ENCODE measurements around the gene KIRREL3.
A peak's percentile ranks its signal among the peaks of the same experiment; 100 is the strongest.

KIRREL3 gene

DNA sequence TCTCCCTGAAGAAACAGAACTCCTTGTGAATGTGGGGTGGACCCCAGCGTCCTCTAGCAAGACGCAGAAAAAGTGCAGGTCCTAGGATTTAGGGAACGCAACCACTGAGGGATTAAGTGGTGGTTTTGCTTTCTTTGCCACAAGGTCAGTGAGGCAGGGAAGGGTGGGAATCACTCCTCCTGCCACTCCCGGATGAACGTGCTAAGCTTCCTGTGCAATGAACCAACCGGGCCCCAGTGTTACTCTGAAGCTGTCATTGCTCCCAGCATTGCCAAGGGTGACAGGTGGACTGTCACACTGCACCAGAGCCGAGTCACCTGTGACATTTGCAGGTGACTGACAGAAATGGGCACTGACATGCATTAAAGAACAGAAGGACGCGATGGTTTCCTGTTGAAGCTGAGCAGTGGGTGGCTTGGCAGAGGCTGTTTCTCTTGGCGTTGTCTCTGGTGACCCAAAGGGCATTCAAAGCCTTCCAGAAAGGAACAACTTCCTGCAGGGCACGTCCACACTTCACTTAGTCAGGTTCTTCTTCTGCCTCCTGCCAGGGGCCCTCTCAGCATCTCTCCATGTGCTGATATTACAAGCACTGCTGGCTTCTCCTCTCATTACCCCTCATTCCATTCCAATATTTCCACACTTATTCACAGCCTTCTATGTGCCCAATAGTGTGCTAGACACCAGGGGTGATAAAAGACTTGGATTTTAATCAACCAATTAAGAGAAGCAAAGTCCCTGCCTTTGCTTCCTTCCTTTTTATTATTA is 9.7 kb downstream of the KIRREL3 start:
- H3K27me3 ChIP-seq (ENCODE audit: control insufficient read depth in 5 of 5, insufficient read depth in 4 of 5, low read length in 5 of 5): peaks cover under 1 to 8% (median 7%) of the 10 kb centered on the region in 5 donors
- no peak overlapping the region for H3K4me3 ChIP-seq (ENCODE audit: low read depth in 1 of 5, low read length in 5 of 5)
- H3K36me3 ChIP-seq (ENCODE audit: control insufficient read depth in 5 of 5, insufficient read depth in 5 of 5, low read length in 5 of 5): no peaks in the 10 kb centered on the region

DNA sequence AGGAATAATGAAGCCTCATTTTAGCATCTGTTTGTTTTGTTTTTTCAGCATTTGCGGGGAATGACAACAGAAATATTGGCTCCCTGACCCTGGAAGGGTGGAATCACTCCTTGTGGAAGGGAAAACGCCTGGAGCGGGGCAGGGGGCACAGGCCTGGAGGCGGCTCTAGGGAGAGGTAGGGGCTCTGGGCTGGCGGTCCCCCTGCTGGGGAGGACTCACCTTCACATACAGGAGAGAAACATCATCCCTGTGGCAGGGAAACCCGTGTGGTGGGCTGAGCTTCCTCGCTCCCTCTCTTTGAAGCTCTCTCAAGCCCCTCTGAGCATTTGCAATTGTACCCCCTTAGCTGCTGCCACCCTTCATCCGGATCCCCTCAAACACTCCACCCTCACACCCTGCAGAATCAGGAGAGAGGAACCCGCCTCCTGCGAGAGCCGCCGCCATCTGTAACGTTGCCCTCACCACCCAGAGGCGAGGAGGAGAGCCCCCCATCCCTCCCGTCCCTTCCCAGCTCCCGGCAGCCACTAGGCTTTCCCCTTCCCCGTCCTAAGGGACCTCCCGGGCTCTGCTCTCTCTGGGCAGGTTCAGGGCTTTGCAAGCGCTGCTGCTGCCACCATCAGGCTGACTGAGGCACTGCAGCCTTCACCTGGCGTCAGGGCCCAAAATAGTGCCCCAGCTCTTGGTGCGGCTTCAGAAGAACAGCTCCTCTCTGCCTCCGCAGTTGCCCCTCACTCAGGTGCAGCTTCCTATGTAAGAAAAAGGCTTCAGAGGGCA is 10.4 kb downstream of the KIRREL3 start:
- peaks cover 0 to 11% (median 2%) of the 10 kb centered on the region in 5 donors for H3K4me1 ChIP-seq (ENCODE audit: control insufficient read depth in 5 of 5, insufficient read depth in 5 of 5, low read length in 5 of 5)
- H3K9me3 ChIP-seq (ENCODE audit: control insufficient read depth in 5 of 5, low read length in 5 of 5): no peaks in the 10 kb centered on the region
- H3K36me3 ChIP-seq (ENCODE audit: control insufficient read depth in 5 of 5, insufficient read depth in 5 of 5, low read length in 5 of 5): no peaks in the 10 kb centered on the region
- peak overlapping the region in 1 of 5 donors; percentile 7 for H3K9ac ChIP-seq (ENCODE audit: low read length in 5 of 5)
- no peak overlapping the region for H3K27ac ChIP-seq (ENCODE audit: low read depth, low read length)
- H3K4me3 ChIP-seq (ENCODE audit: low read depth in 1 of 5, low read length in 5 of 5): no peak overlapping the region
- H3K27me3 ChIP-seq (ENCODE audit: control insufficient read depth in 5 of 5, insufficient read depth in 4 of 5, low read length in 5 of 5): peaks cover 0 to 8% (median 6%) of the 10 kb centered on the region in 5 donors

More for the DNA sequence above, 9.7 kb downstream of the KIRREL3 start:
- H3K9me3 ChIP-seq (ENCODE audit: control insufficient read depth in 5 of 5, low read length in 5 of 5): no peaks in the 10 kb centered on the region
- peaks cover 0 to 11% (median 2%) of the 10 kb centered on the region in 5 donors for H3K4me1 ChIP-seq (ENCODE audit: control insufficient read depth in 5 of 5, insufficient read depth in 5 of 5, low read length in 5 of 5)
- no peak overlapping the region for H3K27ac ChIP-seq (ENCODE audit: low read depth, low read length)
- no peak overlapping the region for H3K9ac ChIP-seq (ENCODE audit: low read length in 5 of 5)

DNA sequence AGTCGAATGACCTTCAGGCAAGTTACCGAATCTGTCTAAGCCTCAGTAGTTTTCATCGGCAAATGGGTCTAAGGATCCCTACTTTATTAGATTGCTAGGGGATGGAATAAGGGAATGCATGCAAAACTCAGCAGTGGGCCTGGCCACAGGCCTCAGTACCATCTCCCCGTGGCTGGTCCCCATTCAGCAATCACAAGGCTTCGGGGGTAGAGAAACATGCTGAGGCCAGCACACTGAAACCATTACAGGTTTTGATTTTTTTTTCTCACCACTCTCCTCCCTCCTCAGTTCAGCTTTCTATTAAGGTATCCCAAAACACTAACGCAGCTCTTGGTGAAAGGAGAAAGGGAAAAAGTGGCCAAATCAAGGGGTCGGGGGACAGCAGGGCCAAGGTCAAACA is 11.9 kb downstream of the KIRREL3 start:
- Histone ChIP-seq H3K4me3 (ENCODE audit: low read depth in 1 of 5, low read length in 5 of 5) (no peak overlapping the region), H3K9ac (ENCODE audit: low read length in 5 of 5) (no peak overlapping the region), H3K36me3 (ENCODE audit: control insufficient read depth in 5 of 5, insufficient read depth in 5 of 5, low read length in 5 of 5) (no peaks in the 10 kb centered on the region), H3K9me3 (ENCODE audit: control insufficient read depth in 5 of 5, low read length in 5 of 5) (no peaks in the 10 kb centered on the region), H3K27me3 (ENCODE audit: control insufficient read depth in 5 of 5, insufficient read depth in 4 of 5, low read length in 5 of 5) (peaks cover 0 to 10% (median 6%) of the 10 kb centered on the region in 5 donors), H3K27ac (ENCODE audit: low read depth, low read length) (no peak overlapping the region), H3K4me1 (ENCODE audit: control insufficient read depth in 5 of 5, insufficient read depth in 5 of 5, low read length in 5 of 5) (peaks cover 0 to 11% (median 2%) of the 10 kb centered on the region in 5 donors)

DNA sequence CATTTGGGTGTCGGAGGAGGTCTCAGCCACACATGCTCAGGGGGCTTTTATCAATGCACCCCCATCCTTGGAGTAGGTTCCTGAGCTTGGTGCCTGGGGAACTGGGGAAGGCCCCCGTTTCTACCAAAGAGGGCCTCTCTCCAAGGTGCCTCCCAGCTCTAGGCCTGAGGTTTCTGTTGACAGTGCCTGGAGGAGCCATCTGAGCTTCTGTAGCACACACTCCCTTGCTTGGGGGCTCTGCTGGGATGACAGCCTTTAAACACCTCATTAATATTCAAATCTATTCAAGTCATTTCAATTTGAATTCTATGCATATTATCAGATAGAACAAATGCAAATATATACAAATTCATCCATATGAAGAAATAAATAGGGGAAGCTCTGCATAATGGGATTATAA is 18.9 kb downstream of the KIRREL3 start:
- Histone ChIP-seq H3K9me3 (ENCODE audit: control insufficient read depth in 5 of 5, low read length in 5 of 5) (no peaks in the 10 kb centered on the region), H3K36me3 (ENCODE audit: control insufficient read depth in 5 of 5, insufficient read depth in 5 of 5, low read length in 5 of 5) (no peaks in the 10 kb centered on the region), H3K27me3 (ENCODE audit: control insufficient read depth in 5 of 5, insufficient read depth in 4 of 5, low read length in 5 of 5) (peaks cover 0 to 8% (median 6%) of the 10 kb centered on the region in 5 donors), H3K4me3 (ENCODE audit: low read depth in 1 of 5, low read length in 5 of 5) (no peak overlapping the region), H3K9ac (ENCODE audit: low read length in 5 of 5) (no peak overlapping the region), H3K4me1 (ENCODE audit: control insufficient read depth in 5 of 5, insufficient read depth in 5 of 5, low read length in 5 of 5) (no peaks in the 10 kb centered on the region), H3K27ac (ENCODE audit: low read depth, low read length) (no peak overlapping the region)

DNA sequence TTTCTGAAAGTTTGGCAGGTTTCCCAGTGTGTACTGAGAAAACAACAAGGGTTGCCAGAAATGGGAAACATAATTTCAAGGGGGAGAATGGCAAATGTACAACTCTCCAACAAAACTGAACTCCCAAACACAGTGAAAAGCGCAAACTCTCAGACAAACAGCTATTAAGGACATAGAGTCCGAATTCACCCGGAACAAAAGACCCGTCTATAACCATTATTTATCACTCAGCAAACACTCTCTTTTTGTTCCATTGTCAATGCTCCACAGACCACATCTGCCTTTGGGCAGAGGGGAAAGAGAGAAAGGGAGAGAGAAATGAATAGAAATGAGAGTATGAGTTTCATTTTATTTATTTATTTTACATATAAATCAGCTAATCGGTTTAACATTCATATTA is 21.7 kb downstream of the KIRREL3 start:
- Histone ChIP-seq H3K4me1 (ENCODE audit: control insufficient read depth in 5 of 5, insufficient read depth in 5 of 5, low read length in 5 of 5) (no peaks in the 10 kb centered on the region), H3K27me3 (ENCODE audit: control insufficient read depth in 5 of 5, insufficient read depth in 4 of 5, low read length in 5 of 5) (peaks cover 0 to 8% (median 3%) of the 10 kb centered on the region in 5 donors), H3K9me3 (ENCODE audit: control insufficient read depth in 5 of 5, low read length in 5 of 5) (no peaks in the 10 kb centered on the region), H3K4me3 (ENCODE audit: low read depth in 1 of 5, low read length in 5 of 5) (no peak overlapping the region), H3K27ac (ENCODE audit: low read depth, low read length) (no peak overlapping the region), H3K9ac (ENCODE audit: low read length in 5 of 5) (no peak overlapping the region), H3K36me3 (ENCODE audit: control insufficient read depth in 5 of 5, insufficient read depth in 5 of 5, low read length in 5 of 5) (no peaks in the 10 kb centered on the region)

DNA sequence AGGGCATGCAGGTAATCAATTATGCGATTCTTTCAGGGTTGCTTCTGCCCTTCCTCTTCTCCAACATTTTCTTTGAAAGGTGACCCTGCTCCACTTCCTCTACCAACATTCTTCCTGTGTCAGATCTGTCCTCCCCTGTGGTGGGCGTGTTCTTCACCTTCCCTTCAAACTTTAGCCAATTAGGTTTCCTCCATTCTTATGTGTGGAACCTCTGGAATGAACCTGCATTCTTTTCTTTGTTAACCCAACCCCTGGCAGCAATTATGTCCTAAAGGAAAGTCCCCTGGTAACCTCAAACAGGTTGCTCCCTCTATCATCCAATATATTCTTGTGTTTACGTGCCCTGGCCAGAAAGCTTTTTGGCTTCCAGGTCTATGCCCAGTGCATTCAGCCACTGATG is 22.4 kb downstream of the KIRREL3 start:
- H3K9ac ChIP-seq (ENCODE audit: low read length in 5 of 5): no peak overlapping the region
- no peaks in the 10 kb centered on the region for H3K36me3 ChIP-seq (ENCODE audit: control insufficient read depth in 5 of 5, insufficient read depth in 5 of 5, low read length in 5 of 5)
- no peaks in the 10 kb centered on the region for H3K9me3 ChIP-seq (ENCODE audit: control insufficient read depth in 5 of 5, low read length in 5 of 5)
- H3K4me3 ChIP-seq (ENCODE audit: low read depth in 1 of 5, low read length in 5 of 5): no peak overlapping the region
- H3K4me1 ChIP-seq (ENCODE audit: control insufficient read depth in 5 of 5, insufficient read depth in 5 of 5, low read length in 5 of 5): no peaks in the 10 kb centered on the region
- H3K27me3 ChIP-seq (ENCODE audit: control insufficient read depth in 5 of 5, insufficient read depth in 4 of 5, low read length in 5 of 5): peaks cover 0 to 8% (median 3%) of the 10 kb centered on the region in 5 donors
- no peak overlapping the region for H3K27ac ChIP-seq (ENCODE audit: low read depth, low read length)

DNA sequence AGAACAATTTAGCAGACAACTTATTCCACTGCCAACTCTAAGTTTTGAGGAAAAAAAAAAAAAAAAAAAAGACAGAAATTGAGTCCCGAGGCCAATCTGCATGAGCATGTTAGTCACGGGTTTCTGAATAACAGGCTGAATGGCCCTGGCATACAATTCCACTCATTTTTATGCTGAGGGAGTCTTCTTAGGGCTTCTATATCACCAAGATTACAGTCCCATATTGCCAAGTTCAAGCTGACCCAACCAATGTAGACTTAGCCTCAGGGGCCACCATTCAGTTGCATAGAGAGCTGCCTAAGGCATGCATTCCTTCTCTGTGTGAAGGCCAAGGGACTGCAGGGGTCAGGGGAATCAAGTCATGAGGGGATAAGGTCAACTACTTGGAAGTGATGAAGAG is 27.5 kb downstream of the KIRREL3 start:
- no peaks in the 10 kb centered on the region for H3K36me3 ChIP-seq (ENCODE audit: control insufficient read depth in 5 of 5, insufficient read depth in 5 of 5, low read length in 5 of 5)
- no peak overlapping the region for H3K9ac ChIP-seq (ENCODE audit: low read length in 5 of 5)
- peaks cover 4 to 6% (median 6%) of the 10 kb centered on the region in 5 donors for H3K9me3 ChIP-seq (ENCODE audit: control insufficient read depth in 5 of 5, low read length in 5 of 5)
- H3K27ac ChIP-seq (ENCODE audit: low read depth, low read length): no peak overlapping the region
- no peak overlapping the region for H3K4me3 ChIP-seq (ENCODE audit: low read depth in 1 of 5, low read length in 5 of 5)
- peaks cover 4 to 15% (median 8%) of the 10 kb centered on the region in 5 donors for H3K27me3 ChIP-seq (ENCODE audit: control insufficient read depth in 5 of 5, insufficient read depth in 4 of 5, low read length in 5 of 5)
- H3K4me1 ChIP-seq (ENCODE audit: control insufficient read depth in 5 of 5, insufficient read depth in 5 of 5, low read length in 5 of 5): no peaks in the 10 kb centered on the region

DNA sequence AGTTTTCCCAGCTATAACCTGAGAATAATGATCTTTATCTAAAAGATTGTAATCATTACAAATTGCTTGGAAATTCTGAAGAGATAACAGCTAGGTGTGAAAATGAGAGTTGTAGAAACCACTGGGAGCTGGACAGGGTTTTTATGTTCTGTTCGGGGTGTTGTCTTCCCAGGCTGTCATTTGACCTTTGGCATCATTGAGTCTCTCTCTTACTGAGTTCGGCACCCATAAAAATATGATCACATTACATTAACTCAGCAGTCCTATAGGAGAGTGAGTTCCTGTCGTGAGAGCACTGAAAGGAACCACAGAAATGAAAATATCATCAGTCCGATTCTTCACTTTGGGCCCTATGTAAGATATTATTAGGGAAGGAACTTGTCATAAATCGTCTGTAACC is 29.3 kb downstream of the KIRREL3 start:
- H3K9ac ChIP-seq (ENCODE audit: low read length in 5 of 5): no peak overlapping the region
- H3K4me3 ChIP-seq (ENCODE audit: low read depth in 1 of 5, low read length in 5 of 5): no peak overlapping the region
- H3K36me3 ChIP-seq (ENCODE audit: control insufficient read depth in 5 of 5, insufficient read depth in 5 of 5, low read length in 5 of 5): no peaks in the 10 kb centered on the region
- H3K4me1 ChIP-seq (ENCODE audit: control insufficient read depth in 5 of 5, insufficient read depth in 5 of 5, low read length in 5 of 5): no peaks in the 10 kb centered on the region
- peaks cover 4 to 11% (median 8%) of the 10 kb centered on the region in 5 donors for H3K27me3 ChIP-seq (ENCODE audit: control insufficient read depth in 5 of 5, insufficient read depth in 4 of 5, low read length in 5 of 5)
- peaks cover 4 to 6% (median 6%) of the 10 kb centered on the region in 5 donors for H3K9me3 ChIP-seq (ENCODE audit: control insufficient read depth in 5 of 5, low read length in 5 of 5)
- H3K27ac ChIP-seq (ENCODE audit: low read depth, low read length): no peak overlapping the region

DNA sequence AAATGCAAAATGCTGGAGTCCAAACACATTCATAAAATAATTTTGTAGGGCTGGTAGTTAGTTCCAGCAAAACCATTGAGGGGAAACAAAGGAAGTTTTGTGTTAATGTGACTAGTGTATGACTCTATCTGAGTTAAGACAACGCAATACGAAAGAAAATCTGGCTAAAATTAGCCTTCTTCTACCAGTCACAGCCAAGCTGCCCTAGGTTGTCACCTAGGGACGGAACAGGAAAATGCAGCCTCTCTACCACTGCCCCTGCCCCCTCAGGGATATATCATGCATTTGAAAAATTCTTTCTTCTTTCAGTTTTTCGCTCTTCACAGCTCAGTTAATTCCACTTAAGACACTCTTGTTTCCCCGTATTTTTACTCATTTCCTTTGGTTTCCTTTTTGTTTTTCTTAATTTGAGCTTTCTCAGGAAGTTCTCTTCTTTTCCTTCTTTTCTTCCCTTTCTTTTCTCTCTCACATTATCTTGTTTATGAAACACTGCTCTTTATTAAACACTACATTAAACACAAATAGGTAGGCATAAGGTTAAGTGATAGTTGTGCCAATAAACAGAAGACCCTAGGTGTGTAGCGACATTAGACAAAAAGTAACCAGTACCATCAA is 30.6 kb downstream of the KIRREL3 start:
- no peaks in the 10 kb centered on the region for H3K4me1 ChIP-seq (ENCODE audit: control insufficient read depth in 5 of 5, insufficient read depth in 5 of 5, low read length in 5 of 5)
- no peak overlapping the region for H3K4me3 ChIP-seq (ENCODE audit: low read depth in 1 of 5, low read length in 5 of 5)
- no peak overlapping the region for H3K27ac ChIP-seq (ENCODE audit: low read depth, low read length)
- no peak overlapping the region for H3K9ac ChIP-seq (ENCODE audit: low read length in 5 of 5)
- peaks cover 4 to 11% (median 8%) of the 10 kb centered on the region in 5 donors for H3K27me3 ChIP-seq (ENCODE audit: control insufficient read depth in 5 of 5, insufficient read depth in 4 of 5, low read length in 5 of 5)
- peaks cover 4 to 6% (median 6%) of the 10 kb centered on the region in 5 donors for H3K9me3 ChIP-seq (ENCODE audit: control insufficient read depth in 5 of 5, low read length in 5 of 5)
- H3K36me3 ChIP-seq (ENCODE audit: control insufficient read depth in 5 of 5, insufficient read depth in 5 of 5, low read length in 5 of 5): no peaks in the 10 kb centered on the region

DNA sequence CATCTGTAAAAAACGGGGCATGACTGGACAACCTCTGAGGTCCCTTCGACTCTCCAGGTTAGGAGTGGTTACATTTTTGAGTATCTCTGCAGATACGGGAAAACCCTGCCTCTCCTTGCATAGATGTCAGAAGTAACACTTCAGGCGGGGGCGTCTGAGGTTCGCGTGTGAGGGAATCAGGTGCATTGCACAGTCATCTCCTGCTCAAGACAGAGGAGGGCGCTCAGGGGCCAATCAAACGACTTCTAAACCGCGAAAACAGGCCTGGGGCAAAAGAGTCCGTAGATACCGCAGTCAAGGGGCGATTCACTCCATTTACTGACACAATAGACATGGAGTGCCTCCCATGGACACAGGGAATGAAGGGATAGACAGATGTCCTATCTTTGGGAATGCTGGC is 31.7 kb downstream of the KIRREL3 start:
- no peak overlapping the region for H3K4me3 ChIP-seq (ENCODE audit: low read depth in 1 of 5, low read length in 5 of 5)
- H3K36me3 ChIP-seq (ENCODE audit: control insufficient read depth in 5 of 5, insufficient read depth in 5 of 5, low read length in 5 of 5): no peaks in the 10 kb centered on the region
- H3K9me3 ChIP-seq (ENCODE audit: control insufficient read depth in 5 of 5, low read length in 5 of 5): peaks cover 4 to 6% (median 6%) of the 10 kb centered on the region in 5 donors
- no peak overlapping the region for H3K9ac ChIP-seq (ENCODE audit: low read length in 5 of 5)
- H3K27me3 ChIP-seq (ENCODE audit: control insufficient read depth in 5 of 5, insufficient read depth in 4 of 5, low read length in 5 of 5): peaks cover 4 to 11% (median 8%) of the 10 kb centered on the region in 5 donors
- no peaks in the 10 kb centered on the region for H3K4me1 ChIP-seq (ENCODE audit: control insufficient read depth in 5 of 5, insufficient read depth in 5 of 5, low read length in 5 of 5)
- H3K27ac ChIP-seq (ENCODE audit: low read depth, low read length): no peak overlapping the region

Measured in subcutaneous abdominal adipose tissue (tissue), 5 donors.